Measurements from ENCODE around the gene SMIM21. TPM values are rescaled to one million over a fixed set of nuclear protein-coding genes. Genes with fewer than 3 reads are reported as not detected.

The SMIM21 gene
- total RNA-seq, 1 experiment from 2014 or later, result not detected

DNA sequence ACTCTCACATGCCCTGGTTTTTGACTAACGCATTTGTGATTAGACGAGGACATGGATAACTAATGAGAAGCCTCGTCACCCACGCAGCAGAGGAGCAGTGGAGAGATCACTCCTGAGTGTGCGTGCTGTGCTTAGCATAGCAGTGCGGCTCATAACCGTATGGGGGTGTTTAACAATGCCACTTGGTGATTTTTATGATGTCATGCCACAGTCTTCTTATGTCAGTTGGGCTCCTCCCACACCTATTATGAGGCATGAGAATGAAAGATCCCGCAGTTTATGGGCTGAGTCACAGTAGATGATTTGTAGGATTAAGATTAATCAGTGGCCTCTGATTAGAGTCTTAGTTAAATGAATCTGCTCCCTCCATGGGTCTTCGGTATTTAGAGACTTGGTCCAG is 2.5 kb upstream of the SMIM21 start:
- TF ChIP-seq, protein P1, sequence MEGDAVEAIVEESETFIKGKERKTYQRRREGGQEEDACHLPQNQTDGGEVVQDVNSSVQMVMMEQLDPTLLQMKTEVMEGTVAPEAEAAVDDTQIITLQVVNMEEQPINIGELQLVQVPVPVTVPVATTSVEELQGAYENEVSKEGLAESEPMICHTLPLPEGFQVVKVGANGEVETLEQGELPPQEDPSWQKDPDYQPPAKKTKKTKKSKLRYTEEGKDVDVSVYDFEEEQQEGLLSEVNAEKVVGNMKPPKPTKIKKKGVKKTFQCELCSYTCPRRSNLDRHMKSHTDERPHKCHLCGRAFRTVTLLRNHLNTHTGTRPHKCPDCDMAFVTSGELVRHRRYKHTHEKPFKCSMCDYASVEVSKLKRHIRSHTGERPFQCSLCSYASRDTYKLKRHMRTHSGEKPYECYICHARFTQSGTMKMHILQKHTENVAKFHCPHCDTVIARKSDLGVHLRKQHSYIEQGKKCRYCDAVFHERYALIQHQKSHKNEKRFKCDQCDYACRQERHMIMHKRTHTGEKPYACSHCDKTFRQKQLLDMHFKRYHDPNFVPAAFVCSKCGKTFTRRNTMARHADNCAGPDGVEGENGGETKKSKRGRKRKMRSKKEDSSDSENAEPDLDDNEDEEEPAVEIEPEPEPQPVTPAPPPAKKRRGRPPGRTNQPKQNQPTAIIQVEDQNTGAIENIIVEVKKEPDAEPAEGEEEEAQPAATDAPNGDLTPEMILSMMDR (IDR thresholded peaks at IDR 0.05; ENCODE audit: unreplicated experiment), result no peak
- DNase-seq, result no peak
- Mint-ChIP-seq H3K9me3 (ENCODE audit: low read depth, unreplicated experiment) (peaks cover 2% of the 10 kb centered on the region), H3K27ac (ENCODE audit: unreplicated experiment) (no peak overlapping the region), H3K4me1 (ENCODE audit: low read depth, unreplicated experiment) (no peaks in the 10 kb centered on the region), H3K36me3 (ENCODE audit: insufficient read depth, unreplicated experiment) (no peaks in the 10 kb centered on the region), H3K4me3 (ENCODE audit: low read depth, unreplicated experiment) (no peak overlapping the region), H3K27me3 (ENCODE audit: unreplicated experiment) (peaks cover 45% of the 10 kb centered on the region)
- intact Hi-C loops (cut with micrococcal nuclease; ENCODE audit: unreplicated experiment), result no loop called here
- BruUV-seq (replicated peaks), result no TSS peak
- CTCF ChIA-PET, result no interaction called here

DNA sequence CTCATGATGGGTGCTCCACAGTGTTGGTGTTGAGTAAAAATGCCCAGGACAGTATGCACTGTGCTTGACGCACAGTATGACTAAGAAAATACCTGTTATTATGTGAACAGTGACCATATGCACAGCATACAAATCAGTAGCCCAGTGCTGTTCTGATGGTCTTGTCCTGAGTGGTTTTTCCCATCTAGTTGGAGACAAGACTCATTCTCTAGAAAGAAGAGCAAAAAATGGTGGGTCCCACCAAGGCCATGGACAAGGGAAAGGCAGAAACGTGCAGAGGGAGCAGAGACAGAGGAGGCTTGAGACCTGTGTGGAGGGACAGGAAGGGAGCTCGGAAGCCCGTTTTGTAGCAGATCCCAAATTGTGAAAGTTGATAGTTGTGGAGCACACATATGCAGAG is 987 bp upstream of the SMIM21 start:
- DNase-seq, result no peak
- Mint-ChIP-seq H3K4me3 (ENCODE audit: low read depth, unreplicated experiment) (no peak overlapping the region), H3K9me3 (ENCODE audit: low read depth, unreplicated experiment) (peaks cover 2% of the 10 kb centered on the region), H3K27me3 (ENCODE audit: unreplicated experiment) (peaks cover 45% of the 10 kb centered on the region), H3K36me3 (ENCODE audit: insufficient read depth, unreplicated experiment) (no peaks in the 10 kb centered on the region), H3K27ac (ENCODE audit: unreplicated experiment) (no peak overlapping the region), H3K4me1 (ENCODE audit: low read depth, unreplicated experiment) (no peaks in the 10 kb centered on the region)
- BruUV-seq (replicated peaks), result no TSS peak
- CTCF ChIA-PET, result no interaction called here
- TF ChIP-seq, protein P1 (IDR thresholded peaks at IDR 0.05; ENCODE audit: unreplicated experiment), result no peak
- intact Hi-C loops (cut with micrococcal nuclease; ENCODE audit: unreplicated experiment), result no loop called here

DNA sequence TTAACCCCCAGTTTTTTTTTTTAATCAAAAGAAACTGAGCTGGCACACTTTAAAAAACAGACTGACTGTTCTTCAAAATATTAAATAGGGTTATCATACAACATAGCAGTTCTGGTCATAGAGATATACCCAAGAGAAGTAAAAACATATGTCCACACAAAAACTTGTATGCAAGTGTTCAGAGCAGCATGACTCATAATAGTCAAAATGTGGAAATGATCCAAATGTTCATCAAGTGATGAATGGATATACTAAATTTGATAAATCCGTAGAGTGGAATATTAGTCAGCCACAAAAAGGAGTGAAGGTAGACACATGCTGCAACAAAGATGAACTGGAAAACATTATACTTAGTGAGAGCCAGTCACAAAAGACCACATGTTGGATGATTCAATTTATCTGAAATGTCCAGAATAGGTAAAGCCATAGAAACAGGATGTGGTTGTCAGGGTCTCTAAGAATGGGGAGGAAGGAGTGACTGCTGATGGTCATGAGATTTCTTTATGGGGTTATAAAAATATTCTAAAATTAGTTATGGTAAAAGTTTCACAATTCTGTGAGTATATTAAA is 5.1 kb downstream of the SMIM21 start:
- peaks cover 2% of the 10 kb centered on the region for H3K9me3 Mint-ChIP-seq (ENCODE audit: low read depth, unreplicated experiment)
- TF ChIP-seq, protein P1 (IDR thresholded peaks at IDR 0.05; ENCODE audit: unreplicated experiment), result no peak
- no peaks in the 10 kb centered on the region for H3K27me3 Mint-ChIP-seq (ENCODE audit: unreplicated experiment)
- CTCF ChIA-PET, result no interaction called here
- no peak overlapping the region for H3K27ac Mint-ChIP-seq (ENCODE audit: unreplicated experiment)
- H3K4me3 Mint-ChIP-seq (ENCODE audit: low read depth, unreplicated experiment), result no peak overlapping the region
- no TSS peak for BruUV-seq (replicated peaks)
- no peaks in the 10 kb centered on the region for H3K36me3 Mint-ChIP-seq (ENCODE audit: insufficient read depth, unreplicated experiment)
- H3K4me1 Mint-ChIP-seq (ENCODE audit: low read depth, unreplicated experiment), result no peaks in the 10 kb centered on the region
- intact Hi-C loops (cut with micrococcal nuclease; ENCODE audit: unreplicated experiment), result no loop called here
- no peak for DNase-seq

DNA sequence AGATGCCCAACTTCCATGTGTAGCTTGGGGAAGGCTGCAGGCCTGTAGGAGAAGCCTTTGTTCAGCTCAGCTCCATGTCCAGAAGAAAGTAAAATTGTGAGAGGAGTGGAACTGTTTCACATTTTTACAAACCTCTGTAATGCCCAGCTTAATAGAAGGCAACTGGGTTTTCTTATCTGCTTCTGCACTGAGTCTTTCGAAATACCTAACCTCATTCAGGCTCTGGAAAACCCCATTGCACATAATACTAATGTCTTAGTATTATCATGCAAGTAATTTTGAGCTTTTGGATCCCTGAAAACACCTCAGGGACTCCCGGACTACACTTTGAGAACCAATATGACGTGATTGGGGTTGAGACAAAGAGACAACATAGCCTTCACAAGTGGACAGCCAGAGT is 5.8 kb downstream of the SMIM21 start:
- Mint-ChIP-seq H3K9me3 (ENCODE audit: low read depth, unreplicated experiment) (peaks cover 2% of the 10 kb centered on the region), H3K27me3 (ENCODE audit: unreplicated experiment) (peaks cover 1% of the 10 kb centered on the region), H3K27ac (ENCODE audit: unreplicated experiment) (no peak overlapping the region), H3K4me3 (ENCODE audit: low read depth, unreplicated experiment) (no peak overlapping the region), H3K36me3 (ENCODE audit: insufficient read depth, unreplicated experiment) (no peaks in the 10 kb centered on the region), H3K4me1 (ENCODE audit: low read depth, unreplicated experiment) (no peaks in the 10 kb centered on the region)
- CTCF ChIA-PET, result no interaction called here
- intact Hi-C loops (cut with micrococcal nuclease; ENCODE audit: unreplicated experiment), result no loop called here
- DNase-seq, result no peak
- TF ChIP-seq, protein P1 (IDR thresholded peaks at IDR 0.05; ENCODE audit: unreplicated experiment), result no peak
- no TSS peak for BruUV-seq (replicated peaks)
